Gastroesophageal sphincter (tissue), 3 donors: Measurements from ENCODE around the gene MYO9B.

Source experiments
- CTCF ChIP-seq, 4 experiments: fragments of 200-600 bp in 2 of 4; fragments of 450-650 bp in 2 of 4; sonication (generic) in 1 of 4; IDR thresholded peaks; one replicate each; pipeline ENCODE4 v1.5.1; 2017 to 2019; ENCODE audit warnings: antibody characterized with exemption in 4 of 4, mild to moderate bottlenecking in 2 of 4, moderate library complexity in 2 of 4
- EP300 ChIP-seq: sonication (generic); formaldehyde crosslinking; IDR thresholded peaks from one replicate; pipeline ENCODE4 v1.6.1; 2017; ENCODE audit warnings: antibody characterized with exemption, mild to moderate bottlenecking
- POLR2A ChIP-seq, 2 donors: fragments of 450-650 bp; IDR thresholded peaks; one replicate each; pipeline ENCODE4 v1.6.1; 2017; ENCODE audit warnings: antibody characterized with exemption in 2 of 2, mild to moderate bottlenecking in 2 of 2, moderate library complexity in 1 of 2

DNA sequence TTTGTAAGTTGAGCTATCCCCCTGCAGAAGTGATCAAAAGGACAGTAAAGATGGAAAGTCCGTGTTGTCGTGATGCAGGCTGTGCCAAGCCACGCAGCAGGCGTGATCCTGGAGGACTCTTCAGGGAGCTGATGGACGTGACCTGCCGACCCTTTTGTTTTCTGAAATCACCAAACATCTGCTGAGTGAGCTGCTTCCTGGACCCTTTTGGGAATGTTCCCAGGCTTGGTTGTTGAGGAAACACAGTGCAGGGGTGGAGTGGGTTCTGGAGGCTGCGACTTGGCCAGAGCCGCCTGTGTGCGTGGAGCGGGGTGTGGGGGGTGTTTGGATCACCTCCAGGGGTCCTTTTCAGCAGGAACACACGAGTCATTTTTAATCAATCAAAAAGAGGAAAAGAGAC lies 33.6 kb upstream of the MYO9B start:
- TF ChIP-seq CTCF (IDR thresholded peaks at IDR 0.05) (no peak), EP300 (no peak), POLR2A (IDR thresholded peaks at IDR 0.05) (no peak)
